Measurements from ENCODE around the gene PNKD.

PNKD gene

DNA sequence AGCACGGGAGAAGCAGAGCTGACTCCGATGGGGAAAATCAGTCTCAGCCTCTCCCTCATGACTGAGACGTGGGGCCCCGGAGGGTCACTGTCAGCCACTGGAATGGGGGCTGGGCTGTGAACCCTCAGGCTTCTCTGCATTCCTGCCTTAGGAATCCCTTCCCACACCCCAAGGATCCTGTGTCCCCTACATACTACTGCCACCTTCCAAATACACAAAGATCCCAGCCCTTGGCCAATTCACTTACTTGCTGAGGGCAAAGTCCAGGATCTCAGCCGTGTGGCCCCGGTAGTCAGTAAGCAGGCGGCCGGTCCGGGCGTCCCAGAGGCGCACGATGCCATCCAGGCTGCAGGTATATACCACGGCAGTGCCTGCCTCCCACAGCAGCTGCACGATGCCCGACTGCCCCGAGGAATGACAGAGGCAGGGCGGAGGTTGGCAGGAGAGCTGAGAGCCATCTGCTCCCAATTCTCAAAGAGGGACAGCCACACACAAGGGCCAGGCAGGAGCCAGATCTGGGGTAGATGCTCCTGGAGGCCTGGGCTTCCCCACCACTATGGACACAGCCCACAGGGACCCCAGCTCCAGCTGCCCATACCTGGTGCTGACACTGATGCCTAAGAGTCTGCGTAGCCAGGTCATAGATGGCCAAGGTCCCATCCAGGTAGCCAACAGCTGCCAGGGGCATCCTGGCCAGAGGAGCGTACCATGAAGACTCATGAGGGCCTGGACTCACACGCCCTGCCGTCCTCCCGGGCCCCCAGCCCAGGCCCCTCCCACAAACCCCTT lies 5.4 kb upstream of the PNKD start:
- no peak for DNase-seq (ENCODE audit: low read depth)
- TF ChIP-seq, protein P1, sequence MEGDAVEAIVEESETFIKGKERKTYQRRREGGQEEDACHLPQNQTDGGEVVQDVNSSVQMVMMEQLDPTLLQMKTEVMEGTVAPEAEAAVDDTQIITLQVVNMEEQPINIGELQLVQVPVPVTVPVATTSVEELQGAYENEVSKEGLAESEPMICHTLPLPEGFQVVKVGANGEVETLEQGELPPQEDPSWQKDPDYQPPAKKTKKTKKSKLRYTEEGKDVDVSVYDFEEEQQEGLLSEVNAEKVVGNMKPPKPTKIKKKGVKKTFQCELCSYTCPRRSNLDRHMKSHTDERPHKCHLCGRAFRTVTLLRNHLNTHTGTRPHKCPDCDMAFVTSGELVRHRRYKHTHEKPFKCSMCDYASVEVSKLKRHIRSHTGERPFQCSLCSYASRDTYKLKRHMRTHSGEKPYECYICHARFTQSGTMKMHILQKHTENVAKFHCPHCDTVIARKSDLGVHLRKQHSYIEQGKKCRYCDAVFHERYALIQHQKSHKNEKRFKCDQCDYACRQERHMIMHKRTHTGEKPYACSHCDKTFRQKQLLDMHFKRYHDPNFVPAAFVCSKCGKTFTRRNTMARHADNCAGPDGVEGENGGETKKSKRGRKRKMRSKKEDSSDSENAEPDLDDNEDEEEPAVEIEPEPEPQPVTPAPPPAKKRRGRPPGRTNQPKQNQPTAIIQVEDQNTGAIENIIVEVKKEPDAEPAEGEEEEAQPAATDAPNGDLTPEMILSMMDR (conservative IDR thresholded peaks at IDR 0.05; ENCODE audit: control insufficient read depth, insufficient read depth, low read depth, low read length), result no peak
- no peak overlapping the region for H3K4me3 ChIP-seq (ENCODE audit: control insufficient read depth, low read depth, low read length)

DNA sequence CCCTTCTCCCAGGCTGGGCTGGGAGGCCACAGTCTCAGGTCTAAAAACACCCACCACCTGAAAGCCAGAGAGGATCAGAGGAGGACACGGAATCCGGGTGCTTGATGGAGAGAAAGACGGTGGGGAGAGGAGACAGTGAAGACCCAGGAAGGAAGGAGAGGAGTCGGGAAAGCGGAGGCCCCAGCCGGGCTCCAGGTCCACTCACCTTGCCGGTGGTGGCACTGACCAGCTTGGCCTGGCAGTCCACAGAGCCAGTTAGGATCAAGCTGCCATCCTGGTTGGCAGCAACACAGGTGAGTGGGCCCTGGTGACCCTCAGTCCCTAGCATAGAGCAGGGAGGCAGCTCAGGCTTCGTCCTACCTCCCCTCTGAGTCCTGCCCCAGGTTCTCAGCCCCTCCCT lies 4.7 kb upstream of the PNKD start:
- DNase-seq (ENCODE audit: low read depth), result no peak
- TF ChIP-seq, protein P1 (conservative IDR thresholded peaks at IDR 0.05; ENCODE audit: control insufficient read depth, insufficient read depth, low read depth, low read length), result no peak
- H3K4me3 ChIP-seq (ENCODE audit: control insufficient read depth, low read depth, low read length), result no peak overlapping the region

DNA sequence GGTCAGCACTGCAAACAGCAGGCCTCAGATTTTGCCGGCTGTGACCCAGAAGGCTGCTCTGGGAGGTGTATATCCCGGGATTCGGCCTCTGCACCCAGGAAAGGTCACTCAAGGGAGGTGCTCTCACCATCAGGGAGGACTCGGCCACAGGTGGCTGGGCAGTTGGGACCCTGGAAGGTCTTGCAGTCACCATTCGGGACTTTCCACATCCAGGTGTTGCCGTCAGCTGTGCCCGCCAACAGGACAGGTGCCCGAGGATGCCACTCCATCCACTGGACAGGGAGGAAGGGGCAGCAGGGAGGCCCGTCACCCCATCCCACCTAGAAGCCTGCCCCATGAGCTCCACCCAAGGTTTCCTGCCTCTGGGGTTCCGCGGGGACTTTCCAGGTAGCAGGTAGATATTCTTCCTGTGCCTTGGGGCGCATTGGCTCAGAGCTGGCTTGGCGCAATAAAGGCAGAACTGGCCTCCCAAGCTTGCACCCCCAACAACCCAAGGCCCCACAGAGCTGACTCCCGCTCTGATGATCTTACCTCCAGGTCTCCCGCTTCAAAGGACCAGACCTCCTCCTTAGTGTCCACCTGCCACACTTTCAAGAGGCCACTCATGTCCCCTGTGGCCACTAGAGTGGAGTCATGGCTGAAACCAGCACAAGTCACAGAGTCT lies 3.9 kb upstream of the PNKD start:
- DNase-seq (ENCODE audit: low read depth), result no peak
- no peak overlapping the region for H3K4me3 ChIP-seq (ENCODE audit: control insufficient read depth, low read depth, low read length)
- TF ChIP-seq, protein P1 (conservative IDR thresholded peaks at IDR 0.05; ENCODE audit: control insufficient read depth, insufficient read depth, low read depth, low read length), result no peak

DNA sequence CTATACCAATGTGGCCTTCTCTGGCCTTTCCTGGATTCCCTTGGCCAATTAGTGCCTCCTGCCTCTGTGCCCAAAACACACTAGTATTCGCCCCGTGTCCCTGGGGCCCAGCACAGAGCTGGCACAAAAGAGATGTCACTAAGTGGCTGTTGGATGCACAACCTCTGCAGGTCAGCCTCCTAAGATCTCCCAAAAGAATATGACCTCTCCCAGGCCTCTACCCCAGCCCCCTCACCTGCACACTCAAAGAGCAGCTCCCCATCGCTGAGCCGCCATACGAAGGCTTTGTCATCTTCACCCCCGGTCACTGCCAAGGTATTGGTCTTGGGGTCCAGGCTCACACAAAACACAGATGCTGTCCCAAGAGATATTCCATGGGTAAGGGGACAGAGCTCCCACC lies 3.1 kb upstream of the PNKD start:
- no peak for DNase-seq (ENCODE audit: low read depth)
- TF ChIP-seq, protein P1 (conservative IDR thresholded peaks at IDR 0.05; ENCODE audit: control insufficient read depth, insufficient read depth, low read depth, low read length), result no peak
- H3K4me3 ChIP-seq (ENCODE audit: control insufficient read depth, low read depth, low read length), result no peak overlapping the region

DNA sequence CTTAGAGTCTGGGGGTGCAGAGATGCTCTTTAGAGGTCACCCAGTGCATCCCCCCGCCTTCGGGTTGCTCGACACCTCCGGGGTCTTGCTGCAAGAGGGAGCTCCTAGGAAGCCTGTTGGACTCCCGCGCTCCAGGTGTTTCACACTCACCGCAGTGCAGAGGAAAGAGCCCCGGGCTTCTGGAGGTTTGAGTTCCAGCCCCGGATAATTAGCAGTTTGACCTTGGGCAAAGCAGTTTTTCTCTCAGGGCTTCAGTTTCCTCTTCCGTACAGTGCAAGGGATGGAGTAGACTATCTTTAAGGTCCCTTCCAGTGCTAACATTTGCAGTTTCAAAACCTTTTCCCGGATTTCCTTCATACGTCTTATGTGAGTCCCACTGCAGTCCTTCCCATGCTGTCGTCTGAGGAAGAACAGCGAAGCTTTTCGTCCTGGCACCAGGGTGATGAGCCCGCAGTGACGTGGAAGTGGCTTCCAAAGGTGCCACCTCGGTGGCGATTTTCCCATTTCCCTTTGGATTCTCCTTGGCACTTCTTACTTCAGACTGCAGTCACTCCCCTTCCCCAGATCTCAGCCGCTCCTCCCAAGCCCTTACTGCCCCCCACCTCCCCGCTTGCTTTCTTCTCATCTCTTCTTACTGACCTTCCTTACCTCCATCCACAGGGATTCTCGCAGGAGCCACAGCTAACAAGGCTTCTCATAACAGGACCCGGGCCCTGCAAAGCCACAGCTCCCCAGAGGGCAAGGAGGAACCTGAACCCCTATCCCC lies 585 bp downstream of the PNKD start:
- H3K4me3 ChIP-seq (ENCODE audit: control insufficient read depth, low read depth, low read length), result peak overlapping the region; percentile 94
- DNase-seq (ENCODE audit: low read depth), result no peak
- TF ChIP-seq, protein P1 (conservative IDR thresholded peaks at IDR 0.05; ENCODE audit: control insufficient read depth, insufficient read depth, low read depth, low read length), result no peak

DNA sequence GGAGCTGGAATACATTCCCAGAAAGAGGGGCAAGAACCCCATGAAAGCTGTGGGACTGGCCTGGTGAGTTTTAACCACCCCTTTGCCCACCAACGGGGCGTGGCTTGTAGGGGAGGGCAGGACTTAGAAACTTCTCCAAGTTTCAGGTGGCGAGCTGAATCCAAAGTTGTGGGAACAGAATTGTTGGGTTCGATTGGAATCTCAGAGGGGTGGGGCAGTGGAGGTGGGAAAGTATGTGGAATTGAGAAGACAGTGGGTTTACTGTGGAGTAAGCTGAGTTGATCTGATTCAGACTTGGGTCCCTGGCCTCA lies 1.1 kb downstream of the PNKD start:
- TF ChIP-seq, protein P1 (conservative IDR thresholded peaks at IDR 0.05; ENCODE audit: control insufficient read depth, insufficient read depth, low read depth, low read length), result no peak
- peak overlapping the region; percentile 94 for H3K4me3 ChIP-seq (ENCODE audit: control insufficient read depth, low read depth, low read length)
- no peak for DNase-seq (ENCODE audit: low read depth)
